Lung (tissue), 12 donors: ENCODE data around the gene TRABD2B. TPM values are rescaled to one million over a fixed set of nuclear protein-coding genes. Genes with fewer than 3 reads are reported as not detected.

Source experiments
- ATAC-seq: fragments of 200-7000 bp; cut with Tn5 transposase; one replicate; pipeline ENCODE4 v1.9.1; 2020; ENCODE audit warnings: moderate number of reproducible peaks; ENCODE audit not compliant: insufficient read depth, low FRiP score
- DNase-seq, 3 donors: peaks; one replicate each; pipeline ENCODE4 v3.0.0-alpha.2; 2013 to 2017
- H3K27ac ChIP-seq, 2 donors: one replicate each; pipeline ENCODE4 v1.5.1; 2013; ENCODE audit warnings: mild to moderate bottlenecking in 2 of 2, moderate library complexity in 2 of 2, control low read depth in 1 of 2, inconsistent platforms in 1 of 2, low read depth in 1 of 2, low read length in 1 of 2
- H3K27me3 ChIP-seq, 3 donors: one replicate each; pipeline ENCODE4 v1.5.1; 2013; ENCODE audit warnings: low read length in 2 of 3; ENCODE audit not compliant: control insufficient read depth in 3 of 3, insufficient read depth in 3 of 3
- H3K36me3 ChIP-seq, 4 donors: one replicate each; pipeline ENCODE4 v1.5.1; 2013; ENCODE audit warnings: low read length in 4 of 4, mild to moderate bottlenecking in 1 of 4, moderate library complexity in 1 of 4; ENCODE audit not compliant: control insufficient read depth in 4 of 4, insufficient read depth in 4 of 4
- H3K4me1 ChIP-seq, 5 donors: one replicate each; pipeline ENCODE4 v1.5.1; 2013; ENCODE audit warnings: low read length in 5 of 5, mild to moderate bottlenecking in 2 of 5, moderate library complexity in 1 of 5; ENCODE audit not compliant: control insufficient read depth in 5 of 5, insufficient read depth in 5 of 5
- H3K4me3 ChIP-seq: one replicate; pipeline ENCODE4 v1.5.1; 2013; ENCODE audit warnings: mild to moderate bottlenecking, control low read depth, moderate library complexity
- H3K9ac ChIP-seq, 2 donors: one replicate each; pipeline ENCODE4 v1.5.1; 2013; ENCODE audit warnings: low read length in 2 of 2, control low read depth in 1 of 2; ENCODE audit not compliant: insufficient read depth in 1 of 2
- H3K9me3 ChIP-seq, 4 donors: one replicate each; pipeline ENCODE4 v1.5.1; 2013; ENCODE audit warnings: low read length in 3 of 4, mild to moderate bottlenecking in 1 of 4, moderate library complexity in 1 of 4; ENCODE audit not compliant: control insufficient read depth in 4 of 4, insufficient read depth in 3 of 4
- WGBS, 2 donors: extraction: QIAGEN DNeasy Blood & Tissue Kit; methylation state at CpG; one replicate each; pipeline ENCODE4 v1.1.7; 2013; 5-methylcytosine and 5-hydroxymethylcytosine counted together
- polyA plus RNA-seq, 2 donors: library from polyadenylated mRNA; stranded (reverse); fragments of 200-250 nt; gene quantifications; one replicate each; pipeline ENCODE4 v1.2.1, GENCODE V29; 2013
- total RNA-seq, 2 donors: library from RNA; depleted of rRNA in 1 of 2; stranded (reverse); fragments of >200 nt in 1 of 2; gene quantifications; one replicate each; pipeline ENCODE4 v1.2.1, GENCODE V29; 2014 to 2021
- TF ChIP-seq, protein P1 (sequence below): IDR thresholded peaks from 2 replicates; pipeline ENCODE4 v1.5.1; 2012; ENCODE audit warnings: mild to moderate bottlenecking; ENCODE audit errors: control extremely low read depth, extremely low read depth
- donor health status: control.
- donor health status: control.
- donor health status: Bipolar disorder and iron deficiency.
- donor health status: healthy.
- donor health status: DM: yes; HTN: yes; CAD: no.

Gene TRABD2B
- total and polyA plus RNA-seq, 4 donors = 0.37 to 1.9 (median 0.64) TPM

DNA sequence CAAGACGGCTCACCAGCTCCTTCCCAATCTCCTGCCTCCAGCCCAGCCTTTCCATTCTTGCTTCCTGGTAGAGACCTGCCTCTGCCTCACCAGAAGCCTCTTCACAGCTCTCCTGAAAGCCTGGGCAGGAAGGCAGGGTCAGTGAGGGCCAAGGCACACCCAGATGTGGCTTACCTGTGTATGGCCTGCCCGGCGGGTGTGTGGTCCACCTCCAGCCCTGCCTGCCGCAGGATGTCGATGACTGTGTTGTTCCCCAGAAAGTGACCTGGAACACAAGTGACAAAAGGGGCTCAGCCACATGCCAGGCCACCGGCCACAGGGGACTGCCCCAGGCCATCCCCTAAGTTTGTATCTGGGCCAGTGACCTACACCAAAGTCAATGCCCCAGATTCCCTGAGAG, 218.9 kb downstream of the TRABD2B start:
- no peak overlapping the region for H3K4me3 ChIP-seq
- H3K36me3 ChIP-seq = no peaks in the 10 kb centered on the region
- DNase-seq = no peak
- H3K9ac ChIP-seq = no peak overlapping the region
- H3K27ac ChIP-seq = no peak overlapping the region
- peaks cover 0 to 10% (median 6%) of the 10 kb centered on the region in 5 donors for H3K4me1 ChIP-seq
- ATAC-seq = no peak
- H3K9me3 ChIP-seq = no peaks in the 10 kb centered on the region
- H3K27me3 ChIP-seq = no peaks in the 10 kb centered on the region
- WGBS, 2 donors = 94 to 95% methylated on average over 6 of the region's 6 CpGs
- TF ChIP-seq, protein P1, sequence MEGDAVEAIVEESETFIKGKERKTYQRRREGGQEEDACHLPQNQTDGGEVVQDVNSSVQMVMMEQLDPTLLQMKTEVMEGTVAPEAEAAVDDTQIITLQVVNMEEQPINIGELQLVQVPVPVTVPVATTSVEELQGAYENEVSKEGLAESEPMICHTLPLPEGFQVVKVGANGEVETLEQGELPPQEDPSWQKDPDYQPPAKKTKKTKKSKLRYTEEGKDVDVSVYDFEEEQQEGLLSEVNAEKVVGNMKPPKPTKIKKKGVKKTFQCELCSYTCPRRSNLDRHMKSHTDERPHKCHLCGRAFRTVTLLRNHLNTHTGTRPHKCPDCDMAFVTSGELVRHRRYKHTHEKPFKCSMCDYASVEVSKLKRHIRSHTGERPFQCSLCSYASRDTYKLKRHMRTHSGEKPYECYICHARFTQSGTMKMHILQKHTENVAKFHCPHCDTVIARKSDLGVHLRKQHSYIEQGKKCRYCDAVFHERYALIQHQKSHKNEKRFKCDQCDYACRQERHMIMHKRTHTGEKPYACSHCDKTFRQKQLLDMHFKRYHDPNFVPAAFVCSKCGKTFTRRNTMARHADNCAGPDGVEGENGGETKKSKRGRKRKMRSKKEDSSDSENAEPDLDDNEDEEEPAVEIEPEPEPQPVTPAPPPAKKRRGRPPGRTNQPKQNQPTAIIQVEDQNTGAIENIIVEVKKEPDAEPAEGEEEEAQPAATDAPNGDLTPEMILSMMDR = no peak

DNA sequence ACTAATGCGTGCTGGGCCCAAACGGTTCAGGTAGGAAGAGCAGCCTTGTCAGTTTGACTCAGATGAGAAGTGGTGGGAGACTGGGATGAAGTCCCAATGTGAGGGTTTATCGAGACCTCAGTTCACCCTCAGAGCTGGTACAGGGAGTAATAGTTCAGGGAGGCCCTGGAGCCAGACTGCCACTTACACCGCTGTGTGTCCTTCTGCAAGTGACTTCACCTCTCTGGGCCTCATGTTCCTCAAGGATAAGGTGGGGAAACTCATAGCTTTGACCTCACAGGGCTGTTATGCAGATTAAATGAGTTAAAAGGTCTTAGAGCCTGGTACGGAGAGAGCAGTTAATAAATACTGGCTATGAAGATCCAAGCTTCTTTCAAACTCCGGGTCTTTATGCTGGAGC, 219.9 kb downstream of the TRABD2B start:
- H3K36me3 ChIP-seq = no peaks in the 10 kb centered on the region
- H3K27ac ChIP-seq = no peak overlapping the region
- DNase-seq (no peak), ATAC-seq (no peak)
- H3K9ac ChIP-seq = no peak overlapping the region
- H3K4me3 ChIP-seq = no peak overlapping the region
- 92% methylated on average over 6 of the region's 6 CpGs for WGBS, 2 donors
- TF ChIP-seq, protein P1 = no peak
- no peaks in the 10 kb centered on the region for H3K27me3 ChIP-seq
- H3K4me1 ChIP-seq = peaks cover 0 to 10% (median 4%) of the 10 kb centered on the region in 5 donors
- no peaks in the 10 kb centered on the region for H3K9me3 ChIP-seq

DNA sequence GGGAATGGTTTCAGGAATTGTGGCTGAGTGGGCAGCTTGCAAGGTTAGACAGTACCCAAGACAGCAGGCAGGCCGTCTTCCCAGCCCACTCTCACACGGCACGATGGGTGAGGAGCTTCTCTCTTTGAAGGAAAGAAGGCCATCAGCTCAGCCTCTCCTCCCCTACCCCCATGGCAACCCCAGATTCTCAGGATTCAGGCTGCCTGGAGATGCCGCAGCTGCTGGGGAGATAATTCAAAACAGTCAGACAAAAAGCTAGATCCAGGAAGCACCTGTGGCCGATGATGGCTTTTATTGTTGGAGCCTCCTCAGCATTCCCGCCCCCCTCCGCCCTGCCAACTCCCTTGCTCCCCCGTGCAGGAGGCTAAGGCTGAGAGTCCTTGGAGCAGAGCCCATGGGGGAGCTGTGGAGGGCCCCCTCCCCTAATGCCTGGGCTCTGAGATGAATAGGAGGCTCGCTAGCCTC, 220.5 kb downstream of the TRABD2B start:
- no peak overlapping the region for H3K9ac ChIP-seq
- H3K36me3 ChIP-seq = no peaks in the 10 kb centered on the region
- no peaks in the 10 kb centered on the region for H3K27me3 ChIP-seq
- WGBS, 2 donors = 73 to 79% methylated on average over 9 of the region's 9 CpGs
- ATAC-seq = no peak
- H3K4me3 ChIP-seq = no peak overlapping the region
- H3K27ac ChIP-seq = no peak overlapping the region
- TF ChIP-seq, protein P1 = no peak
- no peaks in the 10 kb centered on the region for H3K9me3 ChIP-seq
- DNase-seq = peak in 1 of 3 donors; percentile 41
- H3K4me1 ChIP-seq = peaks cover 0 to 14% (median 7%) of the 10 kb centered on the region in 5 donors
